CD14-positive monocyte (primary cell): ENCODE measurements around the gene RXFP1. TPM values are rescaled to one million over a fixed set of nuclear protein-coding genes. Genes with fewer than 3 reads are reported as not detected.

Experiments
- DNase-seq, 3 donors: peaks; one replicate each; pipeline ENCODE4 v3.0.0-alpha.2; 2011 to 2022
- H2AFZ ChIP-seq: 2 replicates; pipeline ENCODE4 v1.6.0; 2012; ENCODE audit warnings: mild to moderate bottlenecking, low read depth, low read length, inconsistent platforms; ENCODE audit not compliant: insufficient read depth, poor library complexity, severe bottlenecking
- H3K27ac ChIP-seq, 2 donors: 1 replicate in 1 of 2; 2 replicates in 1 of 2; pipeline ENCODE4 v1.5.1; 2012 to 2013; ENCODE audit warnings: low read length in 2 of 2, control low read depth in 1 of 2, inconsistent platforms in 1 of 2, low read depth in 1 of 2, mild to moderate bottlenecking in 1 of 2
- H3K27me3 ChIP-seq, 2 donors: one replicate each; pipeline versions ENCODE4 v1.6.0 to v1.6.1; 2011 to 2013; ENCODE audit warnings: low read length in 2 of 2; ENCODE audit not compliant: control insufficient read depth in 2 of 2, insufficient read depth in 2 of 2
- H3K36me3 ChIP-seq, 2 donors: replicated peaks in 1 of 2; 1 replicate in 1 of 2; 2 replicates in 1 of 2; pipeline versions ENCODE4 v1.5.1 to v1.6.1; 2012 to 2013; ENCODE audit warnings: low read length in 2 of 2, control low read depth in 1 of 2, inconsistent platforms in 1 of 2, mild to moderate bottlenecking in 1 of 2; ENCODE audit not compliant: insufficient read depth in 2 of 2, control insufficient read depth in 1 of 2
- H3K4me1 ChIP-seq, 2 donors: 1 replicate in 1 of 2; 2 replicates in 1 of 2; pipeline versions ENCODE4 v1.5.1 to v1.6.1; 2012 to 2013; ENCODE audit warnings: low read length in 2 of 2, control low read depth in 1 of 2, inconsistent platforms in 1 of 2, mild to moderate bottlenecking in 1 of 2, moderate library complexity in 1 of 2; ENCODE audit not compliant: insufficient read depth in 2 of 2, control insufficient read depth in 1 of 2
- H3K4me2 ChIP-seq: replicated peaks from 2 replicates; pipeline ENCODE3; 2012; ENCODE audit warnings: low read length, moderate library complexity, mild to moderate bottlenecking; ENCODE audit not compliant: poor library complexity, severe bottlenecking; ENCODE audit errors: extremely low read depth
- H3K4me3 ChIP-seq, 3 experiments: fragments of 200-600 bp in 1 of 3; sonication (generic) in 1 of 3; replicated peaks in 1 of 3; 1 replicate in 2 of 3; 2 replicates in 1 of 3; pipeline ENCODE4 v1.5.1; 2011 to 2013; ENCODE audit warnings: low read length in 3 of 3, mild to moderate bottlenecking in 3 of 3, control low read depth in 2 of 3, low read depth in 2 of 3, inconsistent platforms in 1 of 3, moderate library complexity in 1 of 3
- H3K79me2 ChIP-seq: 2 replicates; pipeline ENCODE4 v1.6.0; 2012; ENCODE audit warnings: mild to moderate bottlenecking, control low read depth, inconsistent platforms, low read length, moderate library complexity; ENCODE audit not compliant: insufficient read depth
- H3K9ac ChIP-seq: 2 replicates; pipeline ENCODE4 v1.6.0; 2017; ENCODE audit warnings: low read length, mild to moderate bottlenecking; ENCODE audit not compliant: insufficient read depth, poor library complexity, severe bottlenecking
- H3K9me3 ChIP-seq, 2 donors: replicated peaks in 1 of 2; 1 replicate in 1 of 2; 2 replicates in 1 of 2; pipeline versions ENCODE4 v1.5.1 to v1.6.1; 2012 to 2013; ENCODE audit warnings: low read length in 2 of 2, control low read depth in 1 of 2; ENCODE audit not compliant: control insufficient read depth in 1 of 2, insufficient read depth in 1 of 2
- H4K20me1 ChIP-seq: 2 replicates; pipeline ENCODE4 v1.6.0; 2012; ENCODE audit warnings: mild to moderate bottlenecking, low read length, control low read depth, moderate library complexity; ENCODE audit not compliant: insufficient read depth
- H3K27ac Mint-ChIP-seq, 7 donors: one replicate each; pipeline ENCODE4 v1.8.0; 2020; ENCODE audit warnings: mild to moderate bottlenecking in 7 of 7, mixed read lengths in 7 of 7, moderate library complexity in 6 of 7, inconsistent platforms in 2 of 7
- H3K27me3 Mint-ChIP-seq, 3 donors: one replicate each; pipeline ENCODE4 v1.8.0; 2021 to 2022; ENCODE audit warnings: low read depth in 3 of 3, mild to moderate bottlenecking in 3 of 3, mixed read lengths in 3 of 3, moderate library complexity in 3 of 3, inconsistent platforms in 1 of 3
- H3K36me3 Mint-ChIP-seq, 2 donors: one replicate each; pipeline ENCODE4 v1.8.0; 2020; ENCODE audit warnings: mixed read lengths in 2 of 2, inconsistent platforms in 1 of 2, mild to moderate bottlenecking in 1 of 2
- H3K4me1 Mint-ChIP-seq: one replicate; pipeline ENCODE4 v1.8.0; 2020; ENCODE audit warnings: mild to moderate bottlenecking, mixed read lengths
- H3K4me3 Mint-ChIP-seq, 2 donors: one replicate each; pipeline ENCODE4 v1.8.0; 2020; ENCODE audit warnings: mild to moderate bottlenecking in 2 of 2, mixed read lengths in 2 of 2, moderate library complexity in 1 of 2
- H3K9me3 Mint-ChIP-seq, 7 donors: one replicate each; pipeline ENCODE4 v1.8.0; 2020 to 2022; ENCODE audit warnings: mixed read lengths in 7 of 7, mild to moderate bottlenecking in 6 of 7, moderate library complexity in 6 of 7, inconsistent platforms in 2 of 7
- WGBS: methylation state at CpG from one replicate; pipeline ENCODE4 v1.1.5; 2013; ENCODE audit warnings: missing lambda C conversion rate; ENCODE audit not compliant: insufficient coverage; 5-methylcytosine and 5-hydroxymethylcytosine counted together
- intact Hi-C, 2 donors: fragments of 100-400 bp; cut with micrococcal nuclease; formaldehyde crosslinking; loops; one replicate each; pipeline versions ENCODE4 v1.15.0 to v1.15.1; 2023
- polyA plus RNA-seq, 3 donors: library from polyadenylated mRNA; depleted of rRNA in 1 of 3; unstranded in 2 of 3; stranded (reverse) in 1 of 3; fragments of 300-500 nt in 2 of 3; fragments of >200 nt in 1 of 3; fragmentation: Illumina TruSeq in 2 of 3; gene quantifications; 1 replicate in 2 of 3; 2 replicates in 1 of 3; pipeline ENCODE4 v1.2.3, GENCODE V29; 2012 to 2021
- TF ChIP-seq, protein P1 (sequence below): fragments of 200-600 bp; IDR thresholded peaks from one replicate; pipeline ENCODE4 v1.8.0; 2022; ENCODE audit warnings: antibody characterized with exemption, mild to moderate bottlenecking

RXFP1 gene
- polyA plus RNA-seq, 3 donors = 0.03 to 0.11 TPM; not detected in 1

- Histone ChIP-seq H3K79me2 (no peaks in the 10 kb centered on the region), H3K4me1 (no peaks in the 10 kb centered on the region), H3K4me2 (no peak overlapping the region), H4K20me1 (no peaks in the 10 kb centered on the region), H3K27me3 (no peaks in the 10 kb centered on the region), H3K9ac (no peak overlapping the region), H3K4me3 (no peak overlapping the region), H3K36me3 (no peaks in the 10 kb centered on the region), H3K9me3 (no peaks in the 10 kb centered on the region), H3K27ac (no peak overlapping the region), H2AFZ (no peak overlapping the region)
- DNase-seq = no peak
- Mint-ChIP-seq H3K27ac (no peak overlapping the region), H3K36me3 (no peaks in the 10 kb centered on the region), H3K9me3 (peaks cover 0 to 1% (median 0%) of the 10 kb centered on the region in 7 donors), H3K27me3 (peaks cover 0 to 2% (median 0%) of the 10 kb centered on the region in 3 donors), H3K4me1 (peaks cover 5% of the 10 kb centered on the region), H3K4me3 (no peak overlapping the region)
- intact Hi-C loops = no loop called here
- TF ChIP-seq, protein P1, sequence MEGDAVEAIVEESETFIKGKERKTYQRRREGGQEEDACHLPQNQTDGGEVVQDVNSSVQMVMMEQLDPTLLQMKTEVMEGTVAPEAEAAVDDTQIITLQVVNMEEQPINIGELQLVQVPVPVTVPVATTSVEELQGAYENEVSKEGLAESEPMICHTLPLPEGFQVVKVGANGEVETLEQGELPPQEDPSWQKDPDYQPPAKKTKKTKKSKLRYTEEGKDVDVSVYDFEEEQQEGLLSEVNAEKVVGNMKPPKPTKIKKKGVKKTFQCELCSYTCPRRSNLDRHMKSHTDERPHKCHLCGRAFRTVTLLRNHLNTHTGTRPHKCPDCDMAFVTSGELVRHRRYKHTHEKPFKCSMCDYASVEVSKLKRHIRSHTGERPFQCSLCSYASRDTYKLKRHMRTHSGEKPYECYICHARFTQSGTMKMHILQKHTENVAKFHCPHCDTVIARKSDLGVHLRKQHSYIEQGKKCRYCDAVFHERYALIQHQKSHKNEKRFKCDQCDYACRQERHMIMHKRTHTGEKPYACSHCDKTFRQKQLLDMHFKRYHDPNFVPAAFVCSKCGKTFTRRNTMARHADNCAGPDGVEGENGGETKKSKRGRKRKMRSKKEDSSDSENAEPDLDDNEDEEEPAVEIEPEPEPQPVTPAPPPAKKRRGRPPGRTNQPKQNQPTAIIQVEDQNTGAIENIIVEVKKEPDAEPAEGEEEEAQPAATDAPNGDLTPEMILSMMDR = no peak
Measured at GRCh38 chr4:158617956-158618355, 96.3 kb downstream of the RXFP1 start.

- Mint-ChIP-seq H3K27ac (no peak overlapping the region), H3K36me3 (no peaks in the 10 kb centered on the region), H3K4me1 (no peaks in the 10 kb centered on the region), H3K27me3 (peaks cover 0 to 2% (median 0%) of the 10 kb centered on the region in 3 donors), H3K4me3 (no peak overlapping the region), H3K9me3 (no peaks in the 10 kb centered on the region)
- Histone ChIP-seq H3K27me3 (no peaks in the 10 kb centered on the region), H4K20me1 (no peaks in the 10 kb centered on the region), H3K9me3 (no peaks in the 10 kb centered on the region), H3K4me1 (no peaks in the 10 kb centered on the region), H3K27ac (no peak overlapping the region), H3K4me3 (no peak overlapping the region), H2AFZ (no peak overlapping the region), H3K9ac (no peak overlapping the region), H3K36me3 (no peaks in the 10 kb centered on the region), H3K4me2 (no peak overlapping the region), H3K79me2 (no peaks in the 10 kb centered on the region)
- TF ChIP-seq, protein P1 = no peak
- WGBS = no CpG with 5 or more reads among the region's 4 CpGs
- DNase-seq = no peak
- intact Hi-C loops = loop anchor here (5.0 to 10.0 kb wide), 3 partner anchors 124 to 369 kb away; no protein-coding TSS in a partner anchor
Measured at GRCh38 chr4:158621729-158622128, 100.0 kb downstream of the RXFP1 start.
